ENCODE data around the gene DAGLB. TPM values are rescaled to one million over a fixed set of nuclear protein-coding genes. Genes with fewer than 3 reads are reported as not detected.
"Not testable (repeated sequence)": the region's sequence is repeated elsewhere in the genome, so short reads cannot be mapped to it uniquely, and the experiment has no call there.

DAGLB gene
- total and polyA plus RNA-seq, 2 of the 8 experiments (the other 6 are each of a cell fraction or from before 2014, with no cell fraction given) = 27.0 to 39.6 TPM

DNA sequence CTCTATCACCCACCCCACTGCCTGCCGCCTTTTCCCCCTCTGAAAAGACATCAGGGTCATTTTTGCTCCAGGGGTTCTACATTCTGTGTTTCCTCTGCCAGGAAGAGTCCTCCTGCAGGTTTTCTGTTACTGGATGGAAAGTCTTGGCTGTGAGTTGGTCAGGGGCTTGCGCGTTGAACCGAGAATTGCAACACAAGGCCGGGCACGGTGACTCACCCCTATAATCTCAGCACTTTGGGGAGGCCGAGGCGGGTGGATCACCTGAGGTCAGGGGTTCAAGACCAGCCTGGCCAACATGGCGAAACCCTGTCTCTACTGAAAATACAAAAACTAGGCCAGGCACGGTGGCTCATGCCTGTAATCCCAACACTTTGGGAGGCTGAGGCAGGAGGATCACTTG, 2.8 kb upstream of the DAGLB start:
- H3K36me3 ChIP-seq (ENCODE audit: control insufficient read depth in 2 of 4, insufficient read depth in 4 of 4, low read length in 3 of 4); H3K14ac ChIP-seq (ENCODE audit: insufficient read length); H2AK5ac ChIP-seq (ENCODE audit: low read depth, low read length); H4K91ac ChIP-seq (replicated peaks; ENCODE audit: insufficient read length, low read length); H3K4ac ChIP-seq (replicated peaks; ENCODE audit: insufficient read length, low read depth, low read length); H3K4me1 ChIP-seq (replicated peaks in 1 of 4; ENCODE audit: control insufficient read depth in 3 of 4, insufficient read depth in 4 of 4, low read length in 3 of 4); FAIRE-seq; H4K8ac ChIP-seq (ENCODE audit: extremely low read depth, insufficient read depth, low read length); H2AFZ ChIP-seq (ENCODE audit: low read length); H3K56ac ChIP-seq (replicated peaks; ENCODE audit: insufficient read length, low read depth, low read length); H3K4me2 ChIP-seq (ENCODE audit: insufficient read depth in 1 of 2, low read depth in 2 of 2, low read length in 2 of 2); H3K18ac ChIP-seq (ENCODE audit: extremely low read depth, low read length); H2BK20ac ChIP-seq (ENCODE audit: low read length); H3K9me3 ChIP-seq (ENCODE audit: insufficient read depth in 2 of 2, low read depth in 1 of 2, low read length in 1 of 2); H3K23ac ChIP-seq (ENCODE audit: insufficient read length); H4K5ac ChIP-seq (ENCODE audit: insufficient read length, low read depth, low read length); H2BK12ac ChIP-seq (ENCODE audit: low read depth, low read length); H2BK5ac ChIP-seq (ENCODE audit: low read depth, low read length); H3K79me1 ChIP-seq (ENCODE audit: low read depth, low read length); H4K20me1 ChIP-seq (replicated peaks in 1 of 2; ENCODE audit: control insufficient read depth in 1 of 2, insufficient read depth in 2 of 2, low read length in 2 of 2); H3K9ac ChIP-seq (replicated peaks in 1 of 4; ENCODE audit: extremely low read depth in 1 of 4, low read depth in 3 of 4, low read length in 3 of 4); H3K27me3 ChIP-seq (replicated peaks in 1 of 4; ENCODE audit: control insufficient read depth in 3 of 4, extremely low read depth in 1 of 4, insufficient read depth in 3 of 4, low read length in 3 of 4); H3K4me3 ChIP-seq (ENCODE audit: extremely low read depth in 1 of 4, insufficient read depth in 2 of 4, low read depth in 3 of 4, low read length in 4 of 4); H3K27ac ChIP-seq (ENCODE audit: low read depth, low read length); H2BK15ac ChIP-seq (ENCODE audit: low read length); CTCF ChIA-PET (ENCODE audit: partially characterized antibody); H3K23me2 ChIP-seq (ENCODE audit: low read depth, low read length); H2BK120ac ChIP-seq (replicated peaks; ENCODE audit: low read depth, low read length); DNase-seq (ENCODE audit: low read depth in 1 of 2, low spot score in 2 of 2): not testable (repeated sequence)
- WGBS, 2 experiments (ENCODE audit: extremely low coverage in 1 of 2, insufficient coverage in 1 of 2, insufficient read length in 1 of 2, insufficient replicate concordance in 2 of 2, low coverage in 1 of 2, low lambda C conversion rate in 2 of 2, missing lambda C conversion rate in 1 of 2) = 86% methylated on average over 9 of the region's 10 CpGs; no CpG with 5 or more reads in 1 of the 2 experiments
- POLR2A ChIA-PET (ENCODE audit: partially characterized antibody) = interaction anchor here (2.5 kb wide), 1 partner anchor 16 kb away, joined by 6 read pairs; no protein-coding TSS in a partner anchor
- H3K79me2 ChIP-seq (ENCODE audit: control insufficient read depth in 1 of 2, insufficient read depth in 2 of 2, low read length in 2 of 2) = peaks cover 0 to 16% of the 10 kb centered on the region in 2 experiments; a peak in 3 of 4 replicates

DNA sequence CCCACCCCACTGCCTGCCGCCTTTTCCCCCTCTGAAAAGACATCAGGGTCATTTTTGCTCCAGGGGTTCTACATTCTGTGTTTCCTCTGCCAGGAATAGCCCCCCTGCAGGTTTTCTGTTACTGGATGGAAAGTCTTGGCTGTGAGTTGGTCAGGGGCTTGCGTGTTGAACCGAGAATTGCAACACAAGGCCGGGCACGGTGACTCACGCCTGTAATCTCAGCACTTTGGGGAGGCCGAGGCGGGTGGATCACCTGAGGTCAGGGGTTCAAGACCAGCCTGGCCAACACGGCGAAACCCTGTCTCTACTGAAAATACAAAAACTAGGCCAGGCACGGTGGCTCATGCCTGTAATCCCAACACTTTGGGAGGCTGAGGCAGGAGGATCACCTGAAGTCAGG, 2.1 kb upstream of the DAGLB start:
- H3K23me2 ChIP-seq (ENCODE audit: low read depth, low read length); H3K23ac ChIP-seq (ENCODE audit: insufficient read length); H3K27me3 ChIP-seq (replicated peaks in 1 of 4; ENCODE audit: control insufficient read depth in 3 of 4, extremely low read depth in 1 of 4, insufficient read depth in 3 of 4, low read length in 3 of 4); FAIRE-seq; H3K18ac ChIP-seq (ENCODE audit: extremely low read depth, low read length); H4K5ac ChIP-seq (ENCODE audit: insufficient read length, low read depth, low read length); H3K4ac ChIP-seq (replicated peaks; ENCODE audit: insufficient read length, low read depth, low read length); H2BK120ac ChIP-seq (replicated peaks; ENCODE audit: low read depth, low read length); POLR2A ChIA-PET (ENCODE audit: partially characterized antibody); H2BK12ac ChIP-seq (ENCODE audit: low read depth, low read length); H3K14ac ChIP-seq (ENCODE audit: insufficient read length); H4K8ac ChIP-seq (ENCODE audit: extremely low read depth, insufficient read depth, low read length); H3K4me2 ChIP-seq (ENCODE audit: insufficient read depth in 1 of 2, low read depth in 2 of 2, low read length in 2 of 2); H2BK15ac ChIP-seq (ENCODE audit: low read length); H3K56ac ChIP-seq (replicated peaks; ENCODE audit: insufficient read length, low read depth, low read length); DNase-seq (ENCODE audit: low read depth in 1 of 2, low spot score in 2 of 2); H4K91ac ChIP-seq (replicated peaks; ENCODE audit: insufficient read length, low read length); H3K4me3 ChIP-seq (ENCODE audit: extremely low read depth in 1 of 4, insufficient read depth in 2 of 4, low read depth in 3 of 4, low read length in 4 of 4); H2BK5ac ChIP-seq (ENCODE audit: low read depth, low read length); H3K9me3 ChIP-seq (ENCODE audit: insufficient read depth in 2 of 2, low read depth in 1 of 2, low read length in 1 of 2); H2AFZ ChIP-seq (ENCODE audit: low read length); CTCF ChIA-PET (ENCODE audit: partially characterized antibody); H2AK5ac ChIP-seq (ENCODE audit: low read depth, low read length); H3K9ac ChIP-seq (replicated peaks in 1 of 4; ENCODE audit: extremely low read depth in 1 of 4, low read depth in 3 of 4, low read length in 3 of 4); H3K79me1 ChIP-seq (ENCODE audit: low read depth, low read length); H4K20me1 ChIP-seq (replicated peaks in 1 of 2; ENCODE audit: control insufficient read depth in 1 of 2, insufficient read depth in 2 of 2, low read length in 2 of 2); H3K4me1 ChIP-seq (replicated peaks in 1 of 4; ENCODE audit: control insufficient read depth in 3 of 4, insufficient read depth in 4 of 4, low read length in 3 of 4); H2BK20ac ChIP-seq (ENCODE audit: low read length); H3K27ac ChIP-seq (ENCODE audit: low read depth, low read length): not testable (repeated sequence)
- peaks cover 0 to 23% of the 10 kb centered on the region in 2 experiments; a peak in 3 of 4 replicates for H3K79me2 ChIP-seq (ENCODE audit: control insufficient read depth in 1 of 2, insufficient read depth in 2 of 2, low read length in 2 of 2)
- 93% methylated on average over 10 of the region's 11 CpGs; no CpG with 5 or more reads in 1 of the 2 experiments for WGBS, 2 experiments (ENCODE audit: extremely low coverage in 1 of 2, insufficient coverage in 1 of 2, insufficient read length in 1 of 2, insufficient replicate concordance in 2 of 2, low coverage in 1 of 2, low lambda C conversion rate in 2 of 2, missing lambda C conversion rate in 1 of 2)
- peaks cover 0 to 12% (median 8%) of the 10 kb centered on the region in 4 experiments; a peak in 6 of 8 replicates for H3K36me3 ChIP-seq (ENCODE audit: control insufficient read depth in 2 of 4, insufficient read depth in 4 of 4, low read length in 3 of 4)
